T-helper 1 cell (primary cell): ENCODE results near the gene BMAL1.
"Not testable (repeated sequence)": the region's sequence is repeated elsewhere in the genome, so short reads cannot be mapped to it uniquely, and the experiment has no call there.

Experiments used
- DNase-seq, 5 donors: peaks; one replicate each; pipeline ENCODE4 v3.0.0-alpha.2; 2012 to 2020
- total RNA-seq, 4 donors: gene quantifications; one replicate each; lab custom pipeline; 2026; lab: John Stamatoyannopoulos, UW

BMAL1 gene
- 54.6 to 122 (median 104) reads per million in 4 donors for total RNA-seq

GRCh38 chr11:13277768-13278608 is at the start of gene BMAL1:
Gene BMAL1 (plus strand): TSS chr11:13277790. CDS start chr11:13354309, 76,519 bp downstream.
- DNase-seq: peak; percentile 24 to 53 (median 38)

DNA sequence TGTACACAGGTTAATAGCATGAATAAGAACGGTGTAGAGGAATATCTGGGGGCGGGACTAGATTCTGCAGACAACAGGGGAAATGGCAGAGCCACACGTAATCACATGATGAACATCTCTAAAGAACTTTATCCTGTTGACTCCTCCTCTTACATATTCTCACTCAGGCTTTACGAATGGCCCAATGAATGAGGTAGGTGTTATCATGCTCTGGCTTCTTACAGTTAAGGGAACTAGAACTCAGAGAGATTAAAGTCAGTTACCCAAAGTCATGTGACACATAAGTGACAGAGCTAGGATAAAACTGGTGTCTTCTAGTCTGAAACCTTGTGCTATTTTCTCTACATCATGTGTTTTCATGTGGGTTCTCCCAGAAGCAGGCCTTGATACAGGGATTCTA is 49.0 kb upstream of the BMAL1 start:
- DNase-seq: no peak

GRCh38 chr11:13229136-13229535 is 48.5 kb upstream of the BMAL1 start:
- no peak for DNase-seq

GRCh38 chr11:13229711-13230318 is 47.8 kb upstream of the BMAL1 start:
- no peak for DNase-seq

- no peak for DNase-seq
Measured at GRCh38 chr11:13233173-13233745, 44.3 kb upstream of the BMAL1 start.

DNA sequence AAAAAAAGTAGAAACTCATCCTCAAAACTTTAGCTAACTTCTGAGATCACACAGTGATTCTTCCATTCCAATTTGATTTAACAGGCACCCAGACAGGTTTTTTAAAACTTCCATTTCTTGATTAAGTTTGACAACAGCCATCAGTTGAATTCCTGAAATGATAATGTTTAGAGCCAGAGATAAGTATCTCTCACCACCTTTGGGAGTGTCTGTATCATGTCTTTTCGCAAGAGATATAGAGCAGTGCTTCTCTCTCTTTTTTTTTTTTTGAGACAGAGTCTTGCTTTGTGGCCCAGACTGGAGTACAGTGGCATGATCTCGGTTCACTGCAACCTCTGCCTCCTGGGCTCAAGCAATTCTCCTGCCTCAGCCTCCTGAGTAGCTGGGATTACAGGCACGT is 41.7 kb upstream of the BMAL1 start:
- DNase-seq: no peak

DNA sequence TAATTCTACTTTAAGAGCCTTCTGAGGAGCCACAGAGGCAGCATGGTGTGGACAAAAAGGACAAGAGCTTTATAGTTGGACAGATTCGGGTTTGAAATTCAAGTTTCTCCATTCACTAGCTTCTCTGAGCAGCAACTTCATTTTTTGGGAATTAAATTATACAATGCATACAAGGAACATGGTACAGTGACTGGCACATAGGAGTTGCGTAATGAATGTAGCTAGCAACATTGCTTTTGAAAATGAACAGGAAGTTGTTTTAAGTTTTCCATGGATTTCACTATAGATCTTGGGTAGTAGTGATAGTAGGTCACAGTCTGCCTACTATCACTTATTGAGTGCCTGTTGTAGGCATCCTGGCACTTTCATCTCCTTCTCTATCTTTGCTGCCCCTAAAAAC is 41.0 kb upstream of the BMAL1 start:
- no peak for DNase-seq

DNA sequence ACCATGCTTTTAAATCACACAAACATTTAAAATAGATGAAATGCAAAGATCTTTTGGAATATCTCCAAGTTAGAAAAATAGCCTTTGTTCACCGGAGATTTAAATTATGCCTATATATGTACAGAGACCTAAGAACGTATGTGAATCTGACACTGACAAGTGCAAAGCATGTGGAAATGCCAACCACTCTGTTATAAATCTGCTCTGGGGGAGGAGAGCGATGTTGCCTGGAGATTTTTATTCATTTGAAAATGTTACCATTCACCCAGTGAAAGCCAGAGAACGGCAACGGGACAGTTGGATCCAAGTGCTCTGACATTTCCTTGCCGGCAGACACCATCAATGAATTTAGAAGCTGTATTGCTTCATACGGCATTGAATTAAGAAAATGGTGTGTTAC is 39.8 kb upstream of the BMAL1 start:
- DNase-seq: no peak

DNA sequence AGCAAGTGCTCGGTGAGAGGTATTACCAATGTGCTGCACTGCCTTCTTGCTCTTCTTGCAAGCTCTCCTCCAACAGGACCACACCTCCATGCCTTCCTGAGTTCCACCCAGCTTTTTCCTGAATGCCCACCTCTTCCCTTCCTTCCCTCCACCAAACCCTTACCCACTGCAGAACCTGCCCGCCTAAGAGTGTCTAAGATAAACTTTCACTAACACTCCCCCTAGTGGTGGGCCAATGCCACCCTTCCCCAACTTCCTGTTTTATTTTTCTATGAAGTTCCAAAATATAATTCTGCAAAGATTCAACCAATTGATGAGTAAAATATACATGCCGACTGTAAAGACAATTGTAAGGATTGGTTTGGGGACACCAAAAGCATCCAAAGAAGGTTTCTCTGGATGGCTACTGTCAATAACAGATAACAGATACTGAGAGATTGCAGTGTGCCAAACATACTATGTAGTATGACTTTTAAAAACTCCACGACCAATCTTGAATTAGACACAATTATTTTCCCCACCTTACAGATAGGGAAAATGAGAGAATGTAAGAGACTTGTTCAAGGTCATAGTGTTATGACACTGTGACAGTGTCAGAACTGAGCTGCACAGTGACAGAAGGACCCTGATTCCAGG is 38.6 kb upstream of the BMAL1 start:
- peak in 4 of 5 donors; percentile 24 to 53 (median 34) for DNase-seq

DNA sequence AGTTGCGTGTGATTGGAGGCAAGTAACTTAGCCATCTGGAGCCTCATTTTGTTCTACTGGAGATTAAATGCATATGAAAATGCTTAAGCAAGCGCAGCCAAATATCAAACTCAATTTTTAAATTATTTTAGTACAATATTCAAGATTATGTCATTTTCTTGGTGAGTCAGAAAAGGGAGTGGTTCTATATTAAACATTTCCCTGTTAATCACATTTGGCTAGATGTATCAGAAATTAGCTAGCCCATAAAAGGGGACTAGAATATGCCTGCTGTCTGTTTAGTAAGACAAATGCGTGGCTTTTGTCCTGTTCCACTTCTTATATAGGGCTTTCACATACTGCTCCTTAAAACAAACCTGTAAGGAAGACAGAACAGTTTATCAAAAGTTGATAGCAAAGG is 35.0 kb upstream of the BMAL1 start:
- no peak for DNase-seq

GRCh38 chr11:13247606-13248296 is 29.8 kb upstream of the BMAL1 start:
- no peak for DNase-seq

DNA sequence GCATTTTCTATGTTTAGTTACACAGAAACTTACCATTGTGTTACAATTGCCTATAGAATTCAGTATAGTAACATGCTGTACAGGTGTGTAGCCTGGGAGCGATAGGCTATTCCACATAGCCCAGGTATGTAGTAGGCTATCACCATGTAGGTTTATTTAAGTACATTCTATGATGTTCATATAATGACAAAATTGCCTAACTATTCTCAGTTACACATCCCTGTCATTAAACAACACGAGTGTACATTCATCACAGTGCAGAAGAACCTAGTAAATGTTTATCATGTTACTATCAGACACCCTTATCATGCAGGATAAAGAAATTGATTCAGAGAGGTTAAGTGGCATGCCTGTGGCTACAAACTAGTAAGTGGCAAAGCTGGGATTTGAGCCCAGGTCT is 28.4 kb upstream of the BMAL1 start:
- no peak for DNase-seq

- peak in 1 of 5 donors; percentile 7 for DNase-seq
Measured at GRCh38 chr11:13249992-13250391, 27.6 kb upstream of the BMAL1 start.

- no peak for DNase-seq
Measured at GRCh38 chr11:13251966-13252365, 25.6 kb upstream of the BMAL1 start.

DNA sequence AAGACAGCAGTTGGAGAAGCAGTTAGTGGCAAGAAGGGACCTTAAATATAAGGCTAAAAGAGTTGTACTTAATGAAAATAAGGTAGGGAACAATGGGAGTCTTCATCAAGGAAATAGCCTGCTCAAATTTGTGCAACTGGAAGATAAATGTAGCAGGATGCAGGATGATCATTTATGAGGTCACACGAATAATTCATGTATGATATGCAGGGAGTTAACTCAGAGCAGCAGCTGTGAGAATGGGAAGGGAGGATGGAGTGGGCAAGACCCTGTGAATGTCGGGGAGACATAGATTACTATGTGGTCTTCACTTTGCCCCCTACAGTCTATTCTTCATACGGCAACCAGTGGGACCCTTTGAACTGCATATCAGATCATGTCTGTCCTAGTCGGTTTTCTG is 25.2 kb upstream of the BMAL1 start:
- DNase-seq: no peak

DNA sequence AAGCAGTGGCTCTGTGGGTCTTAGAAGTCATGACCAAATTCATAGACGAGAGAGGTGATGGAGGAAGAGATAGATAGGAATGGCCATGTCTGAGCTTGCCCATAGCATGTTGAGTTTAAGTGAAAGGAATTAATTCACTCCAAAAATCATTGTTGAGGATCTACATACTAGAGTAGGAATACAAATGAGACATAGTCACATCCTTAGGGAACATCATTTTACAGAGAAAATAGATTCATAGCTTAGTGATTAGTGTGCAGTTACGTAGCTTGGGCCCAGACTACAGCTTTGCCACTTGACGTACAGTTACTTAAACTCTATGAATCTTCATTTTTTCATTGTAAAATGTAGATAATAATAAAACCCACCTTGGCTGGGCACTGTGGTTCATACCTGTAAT is 21.4 kb upstream of the BMAL1 start:
- no peak for DNase-seq

GRCh38 chr11:13258061-13258460 is 19.5 kb upstream of the BMAL1 start:
- not testable (repeated sequence) for DNase-seq

DNA sequence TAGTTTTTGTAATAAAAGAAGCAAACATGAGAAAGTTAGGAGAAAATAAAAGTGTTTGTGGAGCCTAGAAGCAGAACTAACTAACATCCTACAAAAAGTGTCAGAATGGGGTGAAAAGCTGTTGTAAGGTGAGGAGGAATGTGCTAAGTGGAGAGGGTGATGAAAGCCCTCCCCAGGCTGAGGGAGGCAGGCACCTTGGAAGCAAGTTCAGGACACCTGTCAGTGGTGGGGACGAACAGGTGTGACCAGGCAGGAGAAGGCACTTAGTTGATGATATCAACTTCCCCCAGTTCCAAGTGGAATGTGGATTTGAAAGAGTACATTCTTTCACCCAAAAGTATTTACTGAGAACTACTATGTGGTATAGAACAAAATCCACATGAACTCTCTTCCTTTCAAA is 18.7 kb upstream of the BMAL1 start:
- DNase-seq: no peak

DNA sequence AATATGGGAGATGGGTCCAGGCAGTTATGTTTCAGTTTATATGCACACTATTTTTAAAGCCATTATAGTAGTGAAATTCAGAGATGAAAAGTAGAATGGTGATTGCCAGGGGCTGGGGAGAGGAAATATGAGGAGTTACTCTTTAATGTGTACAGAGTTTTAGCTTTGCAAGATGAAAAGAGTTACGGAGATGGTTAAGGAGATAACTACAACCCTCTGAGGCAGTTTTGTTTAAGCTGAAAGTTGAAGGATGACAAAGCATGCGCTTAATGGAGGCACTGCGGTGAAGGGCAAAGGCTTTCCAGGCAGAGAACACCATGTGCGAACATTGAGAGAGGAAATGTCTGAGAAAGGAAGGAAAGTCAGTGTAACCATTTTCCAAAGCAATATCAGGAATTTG is 18.2 kb upstream of the BMAL1 start:
- no peak for DNase-seq

DNA sequence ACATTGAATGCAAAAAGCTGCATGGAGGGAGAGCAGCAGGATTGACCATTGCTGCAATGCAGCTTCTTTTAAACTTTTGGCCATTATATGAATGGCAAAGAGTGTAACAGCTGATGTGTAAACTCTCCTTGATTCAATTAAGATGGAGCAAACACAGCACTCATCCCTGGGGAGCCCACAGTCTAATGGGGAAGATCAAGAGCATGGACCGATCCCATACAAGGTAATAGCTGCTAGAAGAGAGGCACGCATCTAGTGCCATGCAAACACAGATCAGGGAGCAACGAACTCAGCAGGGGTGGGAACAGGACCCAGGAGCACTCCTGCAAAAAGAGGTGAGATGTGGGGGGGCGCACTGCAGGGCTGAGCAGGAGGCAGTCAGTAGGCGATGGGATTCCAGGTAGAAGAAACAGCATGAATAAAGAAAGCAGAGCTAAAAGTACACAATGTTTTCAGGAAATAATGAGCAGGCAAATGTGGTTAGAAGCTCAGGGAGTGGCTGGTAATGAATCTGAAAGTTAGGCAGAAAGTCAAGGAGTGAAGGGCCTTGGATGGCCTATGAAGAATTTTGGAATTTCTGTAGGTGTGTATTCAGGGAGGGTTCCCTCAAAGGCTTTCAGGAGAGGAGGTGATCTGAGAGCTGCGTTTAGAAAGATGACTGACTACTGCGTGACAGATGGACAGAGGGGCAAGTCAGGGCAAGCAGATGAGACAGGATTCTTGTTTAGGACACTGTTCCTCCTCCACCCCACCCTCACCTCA is 17.2 kb upstream of the BMAL1 start:
- DNase-seq: no peak

- DNase-seq: no peak
Measured at GRCh38 chr11:13260963-13261588, 16.5 kb upstream of the BMAL1 start.
